Astrocyte (in vitro differentiated cells and primary cell): ENCODE results near the gene EIF2B5.

Source experiments
- CTCF ChIP-seq: IDR thresholded peaks from 2 replicates; pipeline ENCODE4 v1.5.1; 2011; ENCODE audit warnings: low read depth, mild to moderate bottlenecking, inconsistent platforms, low read length, moderate library complexity; ENCODE audit not compliant: insufficient read depth
- EZH2 ChIP-seq: IDR thresholded peaks from 2 replicates; pipeline ENCODE4 v1.6.1; 2012; ENCODE audit warnings: mild to moderate bottlenecking, low read length, inconsistent platforms; ENCODE audit not compliant: insufficient read depth

- TF ChIP-seq CTCF (no peak), EZH2 (no peak)
Observed at GRCh38 chr3:184099806-184100686, 35.1 kb upstream of the EIF2B5 start.
